Hematopoietic multipotent progenitor cell (in vitro differentiated cells): ENCODE results near the gene MEI1. TPM values are rescaled to one million over a fixed set of nuclear protein-coding genes. Genes with fewer than 3 reads are reported as not detected.
"Not testable (repeated sequence)": the region's sequence is repeated elsewhere in the genome, so short reads cannot be mapped to it uniquely, and the experiment has no call there.

ENCODE experiments used
- DNase-seq, 3 donors: peaks; one replicate each; pipeline ENCODE4 v3.0.0-alpha.2; 2011 to 2015; ENCODE audit warnings: low read depth in 2 of 3, low spot score in 2 of 3
- total RNA-seq: library from RNA; depleted of rRNA; stranded (reverse); fragments of >200 nt; gene quantifications from one replicate; pipeline ENCODE4 v1.2.3, GENCODE V29; 2012

MEI1 gene
- total RNA-seq, 1 donor: 16.2 TPM

DNA sequence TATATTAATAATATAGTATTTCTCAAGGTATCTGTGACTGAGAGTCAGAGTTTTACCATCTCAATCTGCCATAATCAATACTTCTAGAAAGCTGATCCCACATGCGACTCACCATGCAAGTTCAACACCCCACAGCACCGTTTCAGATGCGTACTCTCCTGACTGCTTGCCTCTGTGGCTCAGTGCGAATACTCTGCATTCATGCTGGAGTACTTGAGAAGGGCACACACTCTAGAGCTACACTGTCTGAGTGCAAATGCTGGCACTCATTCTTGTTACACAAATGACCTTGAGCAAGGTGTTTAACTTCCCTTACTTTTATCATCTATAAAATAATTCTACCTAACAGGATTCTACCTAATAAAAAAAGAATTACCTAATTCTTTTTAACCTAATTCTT is 23.2 kb upstream of the MEI1 start:
- no peak for DNase-seq

DNA sequence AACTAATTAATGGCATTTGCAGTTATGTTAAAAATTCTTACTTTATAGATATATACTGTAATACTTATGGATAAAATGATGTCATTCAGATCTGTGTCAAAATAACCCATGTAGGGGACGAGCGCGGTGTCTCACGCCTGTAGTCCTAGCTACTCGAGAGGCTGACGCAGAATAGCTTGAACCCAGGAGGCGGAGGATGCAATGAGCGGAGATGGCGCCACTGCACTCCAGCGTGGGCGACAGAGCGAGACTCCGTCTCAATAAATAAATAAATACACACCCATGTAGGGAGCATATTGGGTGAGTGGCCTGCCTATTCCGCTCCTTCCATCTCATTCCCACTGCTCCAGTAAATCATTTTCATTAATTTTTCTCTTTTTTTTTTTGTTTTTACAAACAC is 17.7 kb upstream of the MEI1 start:
- peak in 1 of 3 donors; percentile 11 for DNase-seq

DNA sequence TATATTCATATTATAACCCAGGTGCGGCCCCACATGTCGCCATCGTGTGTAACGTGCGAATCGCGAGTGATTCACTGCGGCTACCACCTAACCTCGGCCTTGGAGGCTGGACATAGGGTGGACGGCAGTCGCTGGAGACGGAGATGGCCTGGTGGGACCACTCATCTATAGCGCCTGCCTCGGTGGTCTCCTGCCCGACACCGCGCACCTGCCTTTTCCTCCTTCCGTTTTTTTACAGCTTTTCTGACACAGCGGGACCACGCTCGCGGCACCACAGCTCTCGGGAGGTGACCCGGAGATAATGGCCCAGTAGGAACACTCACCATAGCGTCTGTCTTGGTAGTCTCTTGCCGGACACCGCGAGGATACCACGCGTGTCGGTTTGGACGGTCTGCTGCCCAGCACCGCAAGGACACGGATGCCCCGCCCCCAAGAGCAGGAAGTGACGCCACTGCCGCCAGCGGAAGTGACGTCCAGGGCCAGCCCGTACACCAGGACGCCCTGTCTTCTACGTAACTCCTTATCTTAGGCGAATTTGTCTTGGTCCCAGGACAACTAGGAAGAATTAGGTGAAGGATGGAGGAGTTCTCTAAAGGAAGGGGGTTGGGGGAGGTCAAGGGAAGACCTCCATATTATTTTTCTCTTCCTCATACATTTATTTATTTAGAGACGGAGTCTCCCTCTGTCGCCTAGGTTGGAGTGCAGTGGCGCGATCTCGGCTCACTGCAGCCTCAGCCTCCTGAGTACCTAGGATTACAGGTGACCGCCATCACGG is 17.1 kb upstream of the MEI1 start:
- DNase-seq: peak; percentile 74 to 83 (median 79)

DNA sequence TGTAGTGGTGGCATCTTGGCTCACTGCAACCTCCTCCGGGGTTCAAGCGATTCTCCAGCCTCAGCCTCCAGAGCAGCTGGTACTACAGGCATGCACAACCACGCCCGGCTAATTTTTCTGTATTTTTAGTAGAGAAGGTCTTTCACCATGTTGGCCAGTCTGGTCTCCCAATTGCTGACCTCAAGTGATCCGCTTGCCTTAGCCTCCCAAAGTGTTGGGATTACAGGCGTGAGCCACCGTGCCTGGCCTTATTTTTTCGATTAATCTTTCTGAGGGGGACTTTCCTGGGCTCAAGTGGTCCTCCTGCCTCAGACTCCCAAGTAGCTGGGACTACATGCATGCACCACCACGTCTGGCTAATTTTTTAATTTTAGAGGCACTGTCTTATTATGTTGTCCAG is 16.3 kb upstream of the MEI1 start:
- DNase-seq: no peak

DNA sequence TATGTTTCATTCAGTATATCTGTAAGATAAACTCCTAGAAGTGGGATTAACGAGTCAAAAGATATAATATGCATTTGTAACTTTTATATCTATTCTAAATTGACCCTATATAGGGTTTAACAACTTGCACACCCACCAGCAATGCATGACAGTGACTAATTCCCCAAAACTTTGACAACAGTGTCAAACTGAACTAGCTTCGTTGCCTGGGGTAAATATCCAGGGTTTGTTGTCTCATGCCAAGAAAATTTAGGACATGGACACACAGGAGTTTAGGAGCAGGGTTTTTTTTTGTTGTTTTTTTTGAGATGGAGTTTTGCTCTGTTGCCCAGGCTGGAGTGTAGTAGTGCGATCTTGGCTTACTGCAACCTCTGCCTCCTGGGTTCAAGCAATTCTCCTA is 15.7 kb upstream of the MEI1 start:
- no peak for DNase-seq

DNA sequence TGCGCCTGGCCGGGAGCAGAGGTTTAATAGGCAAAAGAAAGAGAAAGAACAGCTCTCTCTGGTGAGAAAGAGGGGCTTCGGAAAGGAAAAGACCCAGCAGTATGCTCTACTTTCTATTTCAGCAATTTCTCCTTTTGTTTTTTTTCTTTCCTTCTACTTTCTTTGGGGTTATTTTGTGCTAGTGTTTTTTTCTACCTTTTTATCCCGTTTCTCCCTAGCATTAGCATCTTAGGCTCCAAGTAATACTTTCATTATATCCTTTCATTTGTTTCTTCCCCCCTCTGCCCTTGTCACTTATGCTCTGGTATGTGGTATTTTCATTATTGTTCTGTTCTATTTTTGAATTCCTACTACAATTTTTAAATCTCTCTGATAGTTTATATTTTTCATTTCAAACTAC is 15.1 kb upstream of the MEI1 start:
- no peak for DNase-seq

DNA sequence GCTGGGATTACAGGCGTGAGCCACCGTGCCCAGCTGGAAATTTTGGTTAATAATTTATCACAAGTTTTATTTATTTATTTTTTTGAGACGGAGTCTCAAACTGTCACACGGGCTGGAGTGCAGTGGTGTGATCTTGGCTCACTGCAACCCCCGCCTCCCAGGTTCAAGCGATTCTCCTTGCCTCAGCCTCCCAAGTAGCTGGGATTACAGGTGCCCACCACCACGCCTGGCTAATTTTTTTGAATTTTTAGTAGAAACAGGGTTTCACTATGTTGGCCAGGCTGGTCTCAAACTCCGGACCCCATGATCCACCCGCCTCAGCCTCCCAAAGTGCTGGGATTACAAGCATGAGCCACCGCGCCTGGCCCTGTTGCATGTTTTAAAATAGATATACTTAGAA is 12.4 kb upstream of the MEI1 start:
- not testable (repeated sequence) for DNase-seq

DNA sequence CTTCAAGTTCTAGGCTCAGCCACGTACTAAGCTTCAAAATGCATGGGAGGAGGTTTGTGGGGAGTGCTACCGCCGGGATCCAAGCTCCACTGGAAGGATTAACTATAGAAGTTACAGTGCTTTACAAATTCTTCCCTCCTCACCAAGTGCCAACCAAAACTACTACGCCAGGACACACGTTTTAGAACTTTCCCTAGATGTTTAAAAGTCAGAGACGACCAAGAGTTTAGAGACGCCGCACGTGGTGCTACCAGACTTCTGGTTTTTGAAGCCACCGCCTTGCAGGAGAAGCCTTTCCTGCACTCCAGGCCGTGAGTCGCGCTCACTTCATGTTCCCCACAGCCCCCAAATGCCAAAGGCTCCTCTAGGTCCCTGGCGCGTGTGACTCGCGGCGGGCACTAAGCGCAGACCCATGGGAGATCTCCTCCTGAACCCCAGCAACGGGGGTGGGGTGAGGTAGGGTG is 11.4 kb upstream of the MEI1 start:
- peak in 2 of 3 donors; percentile 51 to 55 for DNase-seq

DNA sequence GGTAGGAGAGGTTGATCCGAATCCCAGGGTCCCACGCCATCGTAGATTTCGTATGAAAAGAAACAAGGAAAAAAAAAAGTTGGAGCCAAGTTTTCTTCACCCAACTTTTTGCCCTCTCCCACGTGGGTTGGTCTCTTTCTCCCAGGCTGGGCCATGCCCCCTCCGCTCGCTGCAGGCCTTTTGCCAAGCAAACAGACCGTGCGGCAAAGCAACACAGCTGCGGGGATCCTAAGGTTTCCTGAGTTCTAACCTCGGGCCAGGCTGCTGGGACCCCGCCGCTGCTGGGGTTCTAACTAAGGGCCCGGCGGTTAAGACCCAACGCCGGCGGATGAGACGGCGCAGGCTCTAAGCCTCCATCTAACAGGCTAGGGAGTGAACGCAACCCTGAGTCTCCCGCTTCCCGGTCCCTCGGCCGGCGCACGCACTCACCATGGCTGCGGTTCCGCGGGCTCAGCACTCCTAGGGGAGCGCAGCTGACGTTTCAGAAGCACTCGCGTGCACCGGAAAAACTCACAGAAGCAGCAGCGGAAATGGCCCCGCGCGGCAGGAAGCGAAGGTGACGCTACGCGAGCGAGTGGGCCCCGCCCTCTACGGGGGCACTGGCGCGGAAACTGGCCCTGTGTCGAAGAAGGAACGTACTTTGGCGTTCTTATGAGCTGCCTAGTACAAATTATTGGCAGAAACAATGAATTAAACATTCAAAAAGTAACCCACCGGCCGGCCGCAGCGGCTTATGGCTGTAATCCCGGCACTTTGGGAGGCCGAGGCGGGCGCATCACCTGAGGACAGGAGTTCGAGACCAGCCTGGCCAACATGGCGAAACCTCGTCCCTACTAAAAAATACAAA is 10.7 kb upstream of the MEI1 start, which contains the start of gene SNU13:
SNU13 (minus strand) TSS at position 503 of the 847 bp plus-strand sequence; CDS start at position 432, 71 bp downstream.
- DNase-seq: peak; percentile 86 to 97 (median 96)

DNA sequence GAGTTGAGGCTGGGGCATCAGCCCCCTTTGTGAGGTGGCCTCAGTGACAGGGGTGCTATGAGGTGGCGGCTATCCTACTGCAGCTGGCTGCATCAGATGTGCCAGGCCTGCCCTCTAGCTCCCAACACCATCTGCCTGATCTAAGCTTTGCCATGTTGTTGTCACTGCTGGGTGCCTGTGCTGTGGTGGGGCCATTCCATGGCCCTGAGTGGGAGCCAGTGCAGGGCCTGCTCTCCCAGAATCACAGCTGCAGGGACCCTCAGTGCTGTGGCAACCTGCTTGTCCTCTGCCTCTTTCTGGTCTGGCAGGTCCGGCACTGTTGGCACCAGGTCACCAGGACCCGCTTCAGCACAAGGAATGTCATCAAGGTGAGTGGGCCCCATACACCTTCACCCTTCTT is 8.8 kb upstream of the MEI1 start:
- DNase-seq: no peak

DNA sequence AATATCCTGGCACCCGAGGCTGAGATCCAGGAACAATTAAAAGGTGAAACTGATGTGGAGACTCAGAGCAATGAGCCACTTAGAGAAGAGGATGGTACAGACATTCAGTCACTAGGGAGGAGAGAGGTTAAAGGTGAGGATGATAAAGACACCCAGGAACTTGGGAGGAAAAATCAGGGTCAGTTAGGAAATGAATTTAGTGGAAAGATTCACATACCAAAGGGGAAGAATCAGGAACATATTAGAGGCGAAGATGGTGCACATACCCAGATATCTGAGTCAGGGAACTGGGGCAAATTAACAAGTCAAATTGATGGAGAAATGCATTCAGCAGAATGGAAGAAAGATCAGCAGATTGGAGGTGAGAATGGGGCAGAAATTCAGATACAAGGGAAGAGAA is 4.1 kb upstream of the MEI1 start:
- no peak for DNase-seq

DNA sequence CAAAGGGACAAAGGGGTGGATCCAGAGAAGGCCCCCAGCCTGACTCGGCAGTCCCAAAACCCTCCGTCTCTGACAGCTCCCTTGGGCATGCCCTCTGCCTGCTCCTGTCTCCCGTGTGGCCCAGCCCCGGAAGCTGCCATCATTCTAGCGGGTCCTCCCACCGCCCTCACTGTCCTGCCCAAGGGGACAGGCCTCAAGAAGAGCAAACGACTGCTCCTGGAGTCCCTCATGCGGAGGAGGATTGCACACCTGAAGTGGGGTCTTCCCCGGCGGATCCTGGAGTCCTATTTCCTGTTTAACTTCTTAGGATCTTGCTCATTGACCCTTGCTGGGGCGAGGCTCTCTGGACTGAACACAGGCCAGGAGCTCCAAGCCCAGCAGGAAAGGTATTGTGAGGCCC is 2.6 kb upstream of the MEI1 start:
- DNase-seq: no peak

DNA sequence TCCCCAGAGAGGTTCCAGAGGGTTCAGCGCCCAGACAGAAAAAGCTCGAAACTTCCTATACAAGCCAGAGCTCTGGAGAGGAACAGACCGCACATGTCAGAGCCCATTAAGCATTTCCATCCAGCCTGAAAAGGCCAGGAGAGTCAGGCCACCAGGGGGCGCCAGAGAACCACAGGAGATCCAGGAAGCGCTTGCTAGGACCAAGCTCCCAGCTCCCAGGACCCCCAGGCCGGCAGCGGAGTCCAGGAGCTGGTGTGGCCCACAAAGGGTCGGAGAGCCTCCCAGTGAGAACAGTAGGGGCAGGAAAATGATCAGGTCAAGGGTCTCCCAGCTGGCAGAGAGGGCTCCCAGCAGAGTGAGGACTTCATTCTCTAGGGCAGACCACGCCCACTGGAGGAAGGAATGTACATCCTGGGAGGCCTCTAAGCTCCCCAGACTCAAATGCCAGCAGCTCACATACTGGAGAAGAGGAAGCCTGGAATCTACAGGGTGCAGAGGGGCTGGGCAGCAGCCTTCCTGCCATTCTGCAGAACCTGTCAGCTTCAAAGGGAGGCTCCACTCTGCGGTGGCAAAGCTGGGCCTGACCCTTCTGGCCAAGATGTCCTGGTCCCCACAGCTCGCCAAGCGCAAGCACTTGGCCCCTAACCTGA is 2.1 kb upstream of the MEI1 start:
- DNase-seq: peak; percentile 85 to 91 (median 85)

DNA sequence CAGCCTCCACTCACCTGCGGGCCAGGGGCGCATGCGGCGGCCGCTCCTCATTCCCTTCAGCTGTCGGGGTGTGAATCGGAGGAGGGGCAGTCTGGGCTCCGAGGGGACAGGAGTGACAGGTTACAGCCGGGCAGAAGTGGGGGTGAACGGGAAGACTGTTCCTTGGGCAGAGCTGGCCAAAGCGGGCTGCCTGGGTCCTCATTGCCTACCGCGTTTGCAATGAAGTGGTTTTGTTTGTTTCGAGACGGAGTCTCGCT is 733 bp downstream of the MEI1 start:
- no peak for DNase-seq

DNA sequence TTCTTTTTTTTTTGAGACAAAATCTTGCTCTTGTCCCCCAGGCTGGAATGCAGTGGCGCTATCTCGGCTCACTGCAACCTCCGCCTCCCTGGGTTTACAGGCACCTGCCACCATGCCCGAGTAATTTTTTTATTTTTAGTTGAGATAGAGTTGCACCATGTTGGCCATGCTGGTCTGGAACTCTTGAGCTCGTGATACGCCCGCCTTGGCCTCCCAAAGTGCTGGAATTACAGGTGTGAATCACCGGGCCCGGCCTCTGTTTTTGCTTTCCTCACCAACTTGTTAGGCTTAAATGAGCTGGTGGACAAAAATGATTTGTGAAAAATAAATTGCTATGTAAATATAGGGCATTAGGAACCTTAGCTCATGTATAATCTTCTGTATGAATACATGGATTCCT is 3.5 kb downstream of the MEI1 start:
- no peak for DNase-seq

DNA sequence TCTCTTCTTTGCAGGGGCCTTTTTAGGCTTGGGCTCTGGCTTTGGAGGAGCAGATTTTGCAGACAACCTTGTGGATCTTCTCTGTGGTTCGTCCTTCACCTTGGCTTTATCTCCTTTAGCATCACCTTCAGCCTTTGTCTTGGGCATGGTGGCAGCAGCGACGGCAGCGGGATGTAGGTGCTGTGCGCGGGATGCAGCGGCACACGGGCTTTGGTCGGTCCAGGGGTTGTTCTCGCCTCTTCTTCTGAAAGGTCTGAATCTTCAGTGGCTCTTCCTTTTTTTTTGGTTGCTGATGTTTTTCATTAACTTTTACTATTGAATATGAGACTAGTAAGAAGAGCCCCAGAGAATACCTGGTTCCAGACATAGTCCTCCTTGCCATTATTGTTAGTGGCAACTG is 10.0 kb downstream of the MEI1 start:
- DNase-seq: no peak

DNA sequence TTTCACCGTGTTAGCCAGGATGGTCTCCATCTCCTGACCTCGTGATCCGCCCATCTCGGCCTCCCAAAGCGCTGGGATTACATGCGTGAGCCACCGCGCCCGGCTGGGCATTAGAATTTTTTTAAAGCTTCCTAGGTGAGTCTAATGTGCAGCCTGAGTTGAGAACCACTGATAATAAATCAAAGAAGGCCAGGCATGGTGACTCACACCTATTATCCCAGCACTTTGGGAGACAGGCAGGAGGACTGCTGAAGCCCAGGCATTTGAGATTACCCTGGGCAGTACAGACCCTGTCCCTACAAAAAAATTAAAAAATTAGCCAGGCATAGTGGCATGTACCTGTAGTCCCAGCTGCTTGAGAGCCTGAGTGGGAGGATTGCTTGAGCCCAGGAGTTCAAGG is 13.7 kb downstream of the MEI1 start:
- no peak for DNase-seq

DNA sequence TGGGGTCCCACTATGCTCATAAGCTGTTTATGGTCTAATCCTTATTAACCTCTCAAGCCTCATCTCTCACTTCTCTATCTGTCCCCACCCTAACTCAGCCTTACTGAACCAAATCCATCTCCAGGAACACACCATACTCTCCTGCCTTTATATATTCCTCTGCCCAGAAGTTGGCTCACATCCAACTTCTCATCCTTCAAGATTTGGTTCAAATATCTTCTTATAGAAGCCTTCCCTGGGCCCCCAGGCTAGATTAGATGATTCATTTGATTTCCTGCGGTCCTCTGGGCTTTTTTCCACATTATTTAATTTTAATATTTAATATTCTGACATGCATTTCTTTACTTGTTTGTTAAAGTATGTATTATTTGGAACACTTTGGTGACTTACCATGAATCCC is 23.2 kb downstream of the MEI1 start:
- DNase-seq: no peak

DNA sequence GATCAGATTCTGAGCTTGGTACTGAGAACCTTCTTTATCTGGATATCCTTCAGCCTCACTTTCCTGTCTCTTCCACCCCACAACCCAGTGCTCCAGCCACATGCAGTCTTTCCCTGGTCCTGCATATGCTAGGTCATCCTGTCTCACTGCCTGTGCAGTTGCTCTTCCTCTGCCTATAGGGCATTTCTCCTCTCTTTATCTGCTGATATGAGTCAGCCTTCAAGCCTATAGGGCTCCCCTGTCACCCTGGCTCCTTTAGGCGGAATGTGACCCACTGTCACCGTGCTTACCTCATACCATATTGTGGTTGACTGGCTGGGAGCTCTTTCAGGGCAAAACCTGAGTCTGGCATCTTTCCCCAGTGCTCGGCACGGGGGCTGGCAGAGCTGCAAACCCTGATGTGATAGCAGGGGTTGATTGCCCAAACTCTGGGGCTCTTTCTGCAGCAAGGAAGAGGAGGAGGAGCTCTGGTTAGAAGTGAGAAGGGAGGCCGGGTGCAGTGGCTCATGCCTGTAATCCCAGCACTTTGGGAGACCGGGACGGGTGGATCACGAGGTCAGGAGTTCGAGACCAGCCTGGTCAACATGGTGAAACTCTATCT is 26.3 kb downstream of the MEI1 start:
- DNase-seq: no peak

DNA sequence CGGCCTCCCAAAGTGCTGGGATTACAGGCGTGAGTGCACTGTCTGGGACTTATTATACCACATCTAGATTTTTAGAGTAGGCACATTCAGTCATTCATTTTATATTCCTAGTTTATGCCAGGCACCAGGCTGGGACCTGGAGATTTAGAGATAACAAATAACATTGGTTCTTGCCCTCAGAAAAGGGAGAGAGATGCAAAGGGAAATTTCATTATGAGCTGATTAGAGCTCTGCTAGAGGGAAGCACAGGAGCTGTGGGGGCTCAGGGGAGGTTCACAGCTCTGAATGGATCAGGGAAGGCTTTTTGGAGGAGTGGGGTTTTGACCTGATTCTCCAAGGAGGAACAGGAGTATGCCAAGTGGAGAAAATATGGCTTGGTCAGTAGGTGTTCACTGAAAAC is 32.3 kb downstream of the MEI1 start:
- DNase-seq: no peak

DNA sequence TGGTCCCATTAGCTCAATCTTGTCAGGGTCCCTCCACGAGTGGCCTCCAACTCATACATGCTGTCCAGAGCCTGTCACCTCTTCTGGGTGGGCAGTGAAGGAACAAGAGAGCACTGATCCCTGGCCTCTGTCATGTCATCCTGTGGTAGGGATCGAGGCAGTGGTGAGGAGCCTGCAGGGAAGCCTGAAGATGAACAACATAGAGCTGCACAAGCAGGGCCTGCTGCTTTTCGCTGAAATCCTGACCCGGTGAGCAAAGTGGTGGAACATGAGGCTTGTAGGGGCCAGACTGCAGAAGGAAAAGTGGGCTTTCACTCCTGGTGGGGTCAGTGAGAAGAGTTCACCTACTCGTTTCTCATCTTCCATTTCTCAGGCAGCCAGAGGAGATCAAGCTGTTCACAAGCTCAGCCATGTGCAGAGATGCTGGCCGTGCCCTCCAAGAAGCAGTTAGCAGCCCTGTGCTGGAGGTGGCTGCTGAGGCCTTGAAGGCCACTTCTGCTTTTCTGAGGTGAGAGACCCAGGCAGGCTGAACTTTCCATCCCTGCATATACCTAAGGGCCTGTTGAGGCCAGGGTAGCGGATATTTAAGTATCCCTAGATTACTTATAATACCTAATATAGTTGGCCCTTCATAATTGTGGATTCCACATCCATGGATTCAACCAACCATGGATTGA is 32.9 kb downstream of the MEI1 start:
- peak in 1 of 3 donors; percentile 6 for DNase-seq
